GM12801 (cell line): ENCODE data around the gene CFAP57.

Experiments
- CTCF ChIP-seq: IDR thresholded peaks from one replicate; pipeline ENCODE4 v1.5.1; 2011; ENCODE audit warnings: control low read depth; ENCODE audit not compliant: insufficient read length; ENCODE audit errors: extremely low read depth

CFAP57 gene

GRCh38 chr1:43137445-43138052 lies 34.6 kb upstream of the CFAP57 start:
- no peak for TF ChIP-seq CTCF

- TF ChIP-seq CTCF = no peak
Observed at GRCh38 chr1:43140010-43140409, 32.1 kb upstream of the CFAP57 start.

GRCh38 chr1:43140583-43140982 lies 31.5 kb upstream of the CFAP57 start:
- no peak for TF ChIP-seq CTCF

- TF ChIP-seq CTCF = no peak
Observed at GRCh38 chr1:43143441-43143888, 28.7 kb upstream of the CFAP57 start.

GRCh38 chr1:43144237-43144636 lies 27.9 kb upstream of the CFAP57 start:
- TF ChIP-seq CTCF = no peak

- TF ChIP-seq CTCF = no peak
Observed at GRCh38 chr1:43147625-43148327, 24.4 kb upstream of the CFAP57 start.

GRCh38 chr1:43149889-43150288 lies 22.2 kb upstream of the CFAP57 start:
- no peak for TF ChIP-seq CTCF
